HUES48 (cell line): ENCODE measurements around the gene MR1.

ENCODE experiments used
- H3K27ac ChIP-seq: one replicate; pipeline ENCODE4 v1.7.0; 2013; ENCODE audit warnings: low read depth, low read length, inconsistent platforms
- H3K27me3 ChIP-seq: 2 replicates; pipeline ENCODE4 v1.6.1; 2013; ENCODE audit warnings: mild to moderate bottlenecking, low read length; ENCODE audit not compliant: control insufficient read depth, insufficient read depth
- H3K36me3 ChIP-seq: 2 replicates; pipeline ENCODE4 v1.6.1; 2013; ENCODE audit warnings: low read length; ENCODE audit not compliant: control insufficient read depth, insufficient read depth
- H3K4me1 ChIP-seq: 2 replicates; pipeline ENCODE4 v1.6.1; 2013; ENCODE audit warnings: mild to moderate bottlenecking, low read length; ENCODE audit not compliant: control insufficient read depth, insufficient read depth
- H3K4me3 ChIP-seq: 2 replicates; pipeline ENCODE4 v1.5.1; 2013; ENCODE audit warnings: mild to moderate bottlenecking, low read depth, low read length
- H3K9ac ChIP-seq: 2 replicates; pipeline ENCODE4 v1.6.1; 2013; ENCODE audit warnings: mild to moderate bottlenecking, low read depth, low read length, moderate library complexity
- H3K9me3 ChIP-seq: 2 replicates; pipeline ENCODE4 v1.6.1; 2013; ENCODE audit warnings: low read length; ENCODE audit not compliant: control insufficient read depth, insufficient read depth

MR1 gene

DNA sequence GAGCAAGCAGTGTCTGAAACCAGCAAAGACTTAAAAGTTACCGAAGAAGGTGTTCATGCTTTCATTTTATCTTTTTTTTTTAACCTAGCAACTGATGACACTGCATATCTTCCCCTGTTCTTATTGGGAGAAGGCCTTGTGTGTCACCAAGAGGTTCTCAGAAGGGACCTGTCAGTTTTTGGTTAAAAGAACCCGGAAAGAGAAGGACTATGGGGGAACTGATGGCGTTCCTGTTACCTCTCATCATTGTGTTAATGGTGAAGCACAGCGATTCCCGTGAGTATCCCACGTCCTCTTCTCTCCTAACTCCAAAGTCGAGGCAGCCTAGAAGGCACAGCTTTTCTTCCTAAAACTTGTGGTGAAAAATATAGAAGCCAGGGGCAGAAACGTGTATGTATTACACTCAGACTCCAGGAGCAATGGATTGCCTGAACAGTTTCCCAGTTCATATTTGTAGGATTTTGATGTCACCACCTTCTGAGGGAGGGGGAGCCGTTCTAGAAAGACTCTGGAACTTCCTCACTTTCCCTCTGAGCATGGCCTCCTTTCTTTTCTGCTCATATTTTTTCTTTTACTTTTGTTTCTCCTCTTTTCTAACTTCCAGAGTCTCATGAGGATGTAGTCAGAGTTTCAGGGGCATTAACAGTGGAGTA lies at the start of gene MR1:
Gene MR1, plus strand, starts transcription at position 185 of the 653 bp plus-strand sequence. Its CDS starts 25 bp downstream, at position 210.
- H3K9ac ChIP-seq, result no peak within 1 kb of the TSS
- no peaks in the 10 kb centered on the region for H3K27me3 ChIP-seq
- no peak within 1 kb of the TSS for H3K4me3 ChIP-seq
- H3K27ac ChIP-seq, result no peak within 1 kb of the TSS
- no peaks in the 10 kb centered on the region for H3K9me3 ChIP-seq
- H3K36me3 ChIP-seq, result no peaks in the 10 kb centered on the region
- H3K4me1 ChIP-seq, result no peaks in the 10 kb centered on the region

DNA sequence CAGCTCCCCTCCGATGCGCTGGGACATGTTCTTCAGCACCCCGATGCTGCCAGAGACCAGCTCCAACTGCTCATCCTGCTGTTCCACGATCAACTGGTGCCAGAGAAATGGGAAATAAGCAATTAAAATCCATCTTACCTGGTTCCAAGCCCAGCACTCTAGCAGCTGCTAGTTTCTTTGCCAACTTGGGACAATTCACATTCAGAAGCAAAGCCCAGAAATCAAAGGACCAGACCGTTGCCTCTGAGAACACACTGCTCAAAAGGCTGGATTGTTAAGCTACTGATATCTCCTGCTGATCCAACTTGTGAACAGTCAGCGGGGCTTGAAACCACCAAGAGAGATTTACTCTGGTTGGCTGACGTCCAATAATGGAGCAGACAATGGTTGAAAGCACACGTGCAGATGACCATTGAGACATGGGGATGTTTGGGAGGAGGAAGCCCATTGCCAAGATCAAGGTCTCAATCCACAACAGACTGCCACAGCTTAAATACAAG lies 45.5 kb upstream of the MR1 start:
- H3K9me3 ChIP-seq, result no peaks in the 10 kb centered on the region
- no peak overlapping the region for H3K27ac ChIP-seq
- no peak overlapping the region for H3K4me3 ChIP-seq
- no peaks in the 10 kb centered on the region for H3K27me3 ChIP-seq
- H3K4me1 ChIP-seq, result no peaks in the 10 kb centered on the region
- peaks cover 96% of the 10 kb centered on the region for H3K36me3 ChIP-seq
- no peak overlapping the region for H3K9ac ChIP-seq

DNA sequence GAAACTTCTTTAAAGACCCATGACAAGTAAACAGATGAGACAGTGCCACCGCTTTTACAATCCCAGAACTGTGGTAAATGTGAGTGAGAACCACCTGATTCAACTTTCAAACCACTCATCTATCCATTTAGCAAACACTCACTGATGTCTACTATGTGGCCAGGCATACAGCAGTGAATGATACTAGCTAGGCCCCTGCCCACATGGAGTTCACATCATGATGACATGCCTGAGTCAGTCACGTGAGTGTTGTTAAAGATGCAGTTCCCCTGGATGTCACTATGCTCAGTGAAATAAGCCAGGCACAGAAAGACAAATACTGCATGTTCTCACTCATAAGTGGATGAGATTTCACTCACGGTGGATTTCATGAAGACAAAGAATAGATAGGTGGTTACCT lies 39.5 kb upstream of the MR1 start:
- H3K9ac ChIP-seq, result no peak overlapping the region
- no peaks in the 10 kb centered on the region for H3K27me3 ChIP-seq
- no peak overlapping the region for H3K27ac ChIP-seq
- no peak overlapping the region for H3K4me3 ChIP-seq
- H3K9me3 ChIP-seq, result no peaks in the 10 kb centered on the region
- peaks cover 74% of the 10 kb centered on the region for H3K36me3 ChIP-seq
- H3K4me1 ChIP-seq, result no peaks in the 10 kb centered on the region

DNA sequence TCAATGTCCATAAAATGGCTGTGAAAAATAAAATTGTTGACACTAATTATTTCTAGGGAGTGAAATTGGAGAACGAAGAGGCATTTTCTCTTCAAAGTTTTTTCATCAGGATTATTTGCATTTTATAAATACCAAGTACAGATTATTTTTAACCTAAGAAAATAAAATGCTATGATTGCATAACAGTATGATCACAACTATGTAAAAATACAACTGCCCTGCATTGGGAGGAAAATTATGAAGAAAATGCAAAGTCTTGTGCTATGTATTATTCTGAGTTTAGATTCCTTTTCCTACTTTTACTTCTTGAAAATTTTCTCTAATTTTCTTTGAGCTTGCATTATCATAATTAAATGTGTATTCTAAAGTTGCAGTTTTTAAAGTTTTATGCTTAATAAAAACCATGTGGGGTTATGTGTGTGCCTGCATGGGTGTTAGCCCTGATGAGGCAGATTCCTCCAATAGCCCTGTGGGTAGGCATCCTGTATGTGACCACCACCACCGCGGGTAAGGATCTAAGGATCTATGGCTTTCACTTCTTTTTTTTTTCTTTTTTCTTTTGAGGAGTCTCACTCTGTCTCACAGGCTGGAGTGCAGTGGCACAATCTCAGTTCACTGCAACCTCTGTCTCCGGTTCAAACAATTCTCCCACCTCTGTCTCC lies 35.8 kb upstream of the MR1 start:
- H3K4me1 ChIP-seq, result no peaks in the 10 kb centered on the region
- H3K36me3 ChIP-seq, result peaks cover 73% of the 10 kb centered on the region
- no peaks in the 10 kb centered on the region for H3K9me3 ChIP-seq
- no peaks in the 10 kb centered on the region for H3K27me3 ChIP-seq
- H3K4me3 ChIP-seq, result no peak overlapping the region
- no peak overlapping the region for H3K27ac ChIP-seq
- H3K9ac ChIP-seq, result no peak overlapping the region

DNA sequence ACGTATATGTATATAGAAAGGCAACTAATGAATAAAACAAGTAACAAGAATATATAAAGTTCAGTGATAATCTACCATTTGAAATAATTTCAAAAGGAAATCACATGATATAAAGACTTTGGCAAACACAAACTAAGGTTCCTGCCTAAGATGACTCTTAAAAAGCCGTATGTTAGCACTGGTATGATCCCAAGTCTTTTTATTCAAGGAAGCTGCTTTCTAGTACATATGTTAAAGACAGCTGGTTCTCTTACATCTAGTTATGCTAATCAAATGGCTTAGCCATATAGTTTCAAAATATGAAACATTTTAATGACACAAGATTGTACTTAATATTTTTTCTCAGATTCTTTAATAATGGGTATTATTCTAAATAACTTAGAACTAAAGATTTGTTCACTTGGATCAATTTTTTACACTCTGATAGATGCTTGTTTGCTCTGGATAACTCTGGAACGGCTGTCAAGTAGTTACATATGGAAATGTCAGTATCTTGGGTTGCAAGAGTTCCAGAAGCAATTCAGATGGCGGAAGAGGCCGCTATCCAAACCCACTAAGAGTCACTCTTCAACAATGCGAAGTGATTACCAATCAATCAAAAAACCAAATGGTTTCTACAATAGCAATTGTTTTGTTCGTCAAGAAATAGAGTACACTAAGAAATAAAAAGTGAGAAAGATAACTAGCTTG lies 32.5 kb upstream of the MR1 start:
- Histone ChIP-seq H3K4me3 (no peak overlapping the region), H3K9me3 (no peaks in the 10 kb centered on the region), H3K27me3 (no peaks in the 10 kb centered on the region), H3K4me1 (no peaks in the 10 kb centered on the region), H3K27ac (no peak overlapping the region), H3K36me3 (peaks cover 72% of the 10 kb centered on the region), H3K9ac (no peak overlapping the region)

DNA sequence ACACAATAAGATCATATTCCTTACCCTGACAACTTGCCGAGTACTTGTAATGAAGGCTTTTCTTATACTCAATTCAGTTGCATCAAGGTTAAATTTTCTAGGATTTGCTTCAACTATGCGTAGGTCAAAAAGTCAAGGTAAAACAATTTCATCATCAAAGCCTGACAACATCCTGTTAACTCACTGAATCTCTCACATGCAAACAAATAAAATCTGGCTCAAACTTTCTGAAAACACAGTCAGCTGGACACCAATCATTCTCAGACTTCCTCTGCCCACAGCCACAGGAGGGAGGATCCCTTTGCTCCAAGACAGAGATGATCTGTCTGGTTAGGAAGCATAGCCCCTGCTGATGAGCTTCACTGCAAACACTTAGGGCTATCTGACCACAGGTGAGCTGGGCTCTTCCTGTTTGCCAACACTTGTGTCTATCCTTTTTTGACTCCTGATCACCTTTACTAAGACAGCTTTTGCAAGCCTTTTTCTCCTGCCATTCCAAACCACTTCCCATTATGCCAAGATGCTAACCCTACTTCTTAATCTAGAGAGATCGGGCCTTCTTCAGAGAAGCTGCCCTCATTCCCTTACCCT lies 31.1 kb upstream of the MR1 start:
- no peak overlapping the region for H3K4me3 ChIP-seq
- no peak overlapping the region for H3K9ac ChIP-seq
- no peaks in the 10 kb centered on the region for H3K4me1 ChIP-seq
- no peaks in the 10 kb centered on the region for H3K9me3 ChIP-seq
- no peak overlapping the region for H3K27ac ChIP-seq
- peaks cover 71% of the 10 kb centered on the region for H3K36me3 ChIP-seq
- H3K27me3 ChIP-seq, result no peaks in the 10 kb centered on the region

DNA sequence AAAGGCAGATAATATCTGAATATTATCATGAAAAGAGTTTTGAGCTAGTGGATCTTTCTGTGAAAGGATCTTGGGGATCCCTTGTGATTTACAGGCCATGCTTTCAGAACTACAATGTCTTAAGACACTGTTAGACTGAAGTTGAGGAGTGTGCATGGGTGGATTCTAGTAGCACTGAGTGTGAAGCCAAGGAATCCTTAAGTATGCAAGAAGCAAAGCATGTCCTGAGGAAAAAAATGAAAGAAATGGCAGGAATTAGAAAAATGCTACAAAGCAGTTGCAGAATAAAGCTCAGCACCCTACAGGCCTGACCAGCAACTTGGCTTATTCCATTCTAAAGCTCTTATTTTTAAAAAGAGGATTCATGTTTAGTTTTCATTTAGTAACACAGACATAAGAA lies 23.0 kb upstream of the MR1 start:
- Histone ChIP-seq H3K4me3 (no peak overlapping the region), H3K36me3 (no peaks in the 10 kb centered on the region), H3K27ac (no peak overlapping the region), H3K9ac (no peak overlapping the region), H3K4me1 (peaks cover 5% of the 10 kb centered on the region; the same call in 1 of the 2 replicates), H3K27me3 (no peaks in the 10 kb centered on the region), H3K9me3 (no peaks in the 10 kb centered on the region)

DNA sequence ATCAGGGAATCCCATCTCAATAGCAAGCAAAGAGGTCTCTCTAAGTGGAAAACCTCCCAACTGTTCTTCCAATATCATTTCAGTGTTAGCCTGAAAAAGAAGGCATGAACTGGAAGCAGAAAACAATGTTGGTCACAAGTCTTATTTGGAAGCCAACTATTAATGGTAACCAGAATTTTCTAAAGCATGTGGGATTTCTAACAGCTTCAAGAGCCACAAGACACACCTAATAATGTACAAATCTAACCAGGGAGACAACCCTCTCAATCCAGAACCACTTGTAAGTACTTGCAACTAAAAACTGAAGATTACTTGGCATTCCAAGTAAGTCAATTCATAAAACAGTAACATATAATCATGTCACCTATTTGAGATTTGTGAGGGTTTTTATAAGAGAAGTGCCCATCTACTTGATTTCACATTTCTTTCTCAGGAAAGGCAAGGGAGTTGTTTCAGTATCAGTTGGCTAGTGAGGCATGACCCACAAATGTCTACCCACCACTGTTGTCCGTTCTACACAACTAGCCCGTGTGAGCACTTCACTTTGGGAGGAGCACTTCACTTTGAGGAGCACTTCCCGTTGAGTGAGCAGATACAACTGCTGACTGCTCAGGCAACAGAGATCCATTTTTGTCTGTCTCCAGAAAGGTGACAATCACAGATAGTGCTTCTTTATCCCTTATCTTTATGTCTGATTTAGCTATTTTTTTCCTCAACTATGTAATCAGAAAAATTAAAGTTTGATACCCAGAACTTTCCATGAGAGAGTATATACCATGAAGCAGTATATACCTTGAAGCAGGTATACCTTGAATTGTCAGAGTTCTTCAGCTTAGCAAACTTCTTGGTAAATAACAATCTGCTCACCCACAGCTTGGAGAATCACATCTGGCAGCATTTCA lies 22.2 kb upstream of the MR1 start:
- no peak overlapping the region for H3K27ac ChIP-seq

DNA sequence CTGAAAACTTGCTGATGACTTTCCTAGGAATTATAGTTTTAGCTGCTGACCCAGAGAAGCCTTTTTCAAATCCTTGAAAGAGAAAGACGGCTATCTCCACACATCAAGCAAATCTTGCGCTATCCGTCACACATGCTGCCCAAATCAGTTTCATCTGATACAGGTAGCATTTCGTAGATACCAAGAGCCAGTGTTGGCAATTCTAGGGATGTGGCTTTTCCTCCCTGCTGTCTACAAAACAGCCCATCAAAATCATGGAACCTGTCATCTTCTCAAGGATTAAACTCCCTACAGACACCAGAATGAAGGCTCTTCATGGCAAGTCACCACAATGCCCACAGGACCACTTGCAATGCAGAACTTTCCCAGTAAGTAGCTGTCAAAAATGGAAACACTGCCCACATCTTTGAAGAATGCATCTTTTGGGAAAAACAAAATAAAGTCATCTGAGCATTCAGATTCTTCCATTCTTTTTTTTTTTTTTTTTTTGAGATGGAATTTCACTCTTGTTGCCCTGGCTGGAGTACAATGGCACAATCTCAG lies 21.5 kb upstream of the MR1 start:
- Histone ChIP-seq H3K4me1 (peaks cover 5% of the 10 kb centered on the region; the same call in 1 of the 2 replicates), H3K36me3 (no peaks in the 10 kb centered on the region), H3K4me3 (no peak overlapping the region), H3K27ac (no peak overlapping the region), H3K27me3 (no peaks in the 10 kb centered on the region), H3K9me3 (no peaks in the 10 kb centered on the region), H3K9ac (no peak overlapping the region)

More for the DNA sequence above, 22.2 kb upstream of the MR1 start:
- no peaks in the 10 kb centered on the region for H3K27me3 ChIP-seq
- no peak overlapping the region for H3K4me3 ChIP-seq
- no peaks in the 10 kb centered on the region for H3K9me3 ChIP-seq
- no peak overlapping the region for H3K9ac ChIP-seq
- no peaks in the 10 kb centered on the region for H3K36me3 ChIP-seq
- peaks cover 5% of the 10 kb centered on the region; the same call in 1 of the 2 replicates for H3K4me1 ChIP-seq

DNA sequence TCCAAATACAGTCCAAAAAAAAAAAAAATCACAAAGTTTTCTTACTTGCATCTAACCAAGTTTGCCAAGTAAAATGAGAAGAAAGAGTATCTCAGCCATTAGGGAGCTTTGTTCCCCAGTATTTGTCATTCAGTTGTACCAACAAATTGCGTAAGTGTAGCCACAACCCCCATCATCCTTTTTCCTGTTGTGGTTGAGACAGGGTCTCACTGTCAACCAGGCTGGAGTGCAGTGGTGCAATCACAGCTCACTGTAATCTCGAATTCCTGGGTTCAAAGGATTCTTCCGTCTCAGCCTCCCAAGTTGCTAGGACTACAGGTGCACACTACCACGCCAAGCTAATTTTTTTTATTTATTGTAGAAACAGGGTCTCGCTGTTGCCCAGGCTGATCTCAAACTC lies 20.6 kb upstream of the MR1 start:
- no peak overlapping the region for H3K27ac ChIP-seq
- H3K27me3 ChIP-seq, result no peaks in the 10 kb centered on the region
- no peak overlapping the region for H3K9ac ChIP-seq
- no peaks in the 10 kb centered on the region for H3K36me3 ChIP-seq
- H3K4me3 ChIP-seq, result no peak overlapping the region
- H3K4me1 ChIP-seq, result peaks cover 5% of the 10 kb centered on the region; the same call in 1 of the 2 replicates
- H3K9me3 ChIP-seq, result no peaks in the 10 kb centered on the region
